K562 (cell line): ENCODE measurements around the gene NFKBIA. TPM values are rescaled to one million over a fixed set of nuclear protein-coding genes. Genes with fewer than 3 reads are reported as not detected.

Source experiments
- ATAC-seq: fragments of 200-7000 bp; cut with Tn5 transposase; 3 replicates; pipeline ENCODE4 v1.9.1; 2020; ENCODE audit warnings: moderate library complexity
- BruUV-seq: library from RNA; stranded (reverse); fragments of 400-500 nt; replicated peaks from 2 replicates; lab custom pipeline; 2021; lab: Mats Ljungman, UMichigan
- CTCF ChIA-PET: fragments of 300-600 bp; formaldehyde crosslinking; extraction: SDS; loops from one replicate; lab custom pipeline; 2021; ENCODE audit warnings: low intra/inter-chr PET ratio; lab: Yijun Ruan, JAX
- POLR2A ChIA-PET: fragments of 300-600, 350-650 bp; sonication (Branson Sonifier 250); formaldehyde crosslinking; extraction: SDS; loops from one replicate; lab custom pipeline; 2021; ENCODE audit warnings: antibody characterized with exemption, inconsistent platforms; lab: Yijun Ruan, JAX
- DNase-seq, 4 experiments: peaks; one replicate each; pipeline versions ENCODE4 v3.0.0 to v3.0.0-alpha.2; 2011 to 2018; ENCODE audit warnings: low spot score in 3 of 4, mixed read lengths in 3 of 4; ENCODE audit errors: extremely low read depth in 1 of 4
- FAIRE-seq: peaks from 2 replicates; lab custom pipeline; 2011; peaks lifted over from hg19 to GRCh38; lab: Jason Lieb, UNC
- H2AFZ ChIP-seq: 2 replicates; pipeline ENCODE4 v1.6.0; 2011; ENCODE audit warnings: low read depth, low read length, control low read depth, inconsistent platforms
- H3K27ac ChIP-seq: fragments of 200-600 bp; 3 replicates; pipeline ENCODE4 v1.8.0; 2011; ENCODE audit warnings: low read depth, mild to moderate bottlenecking, control low read depth, inconsistent platforms, low read length, moderate library complexity, mixed read lengths; ENCODE audit errors: extremely low read depth
- H3K27me3 ChIP-seq, 2 experiments: fragments of 300-600 bp in 1 of 2; 2 replicates in 1 of 2; 3 replicates in 1 of 2; pipeline versions ENCODE4 v1.6.0 to v1.8.0; 2011; ENCODE audit warnings: inconsistent platforms in 2 of 2, low read length in 2 of 2, mild to moderate bottlenecking in 1 of 2, mixed read lengths in 1 of 2, moderate library complexity in 1 of 2; ENCODE audit not compliant: control insufficient read depth in 2 of 2, insufficient read depth in 2 of 2
- H3K36me3 ChIP-seq: fragments of 300-600 bp; 3 replicates; pipeline ENCODE4 v1.8.0; 2011; ENCODE audit warnings: mild to moderate bottlenecking, low read length, inconsistent platforms; ENCODE audit not compliant: control insufficient read depth, insufficient read depth
- H3K4me1 ChIP-seq, 2 experiments: fragments of 200-600 bp in 1 of 2; replicated peaks in 1 of 2; 2 replicates in 1 of 2; 3 replicates in 1 of 2; pipeline versions ENCODE4 v1.5.1 to v1.8.0; 2011; ENCODE audit warnings: inconsistent platforms in 2 of 2, low read length in 2 of 2, mild to moderate bottlenecking in 1 of 2, mixed read lengths in 1 of 2, moderate library complexity in 1 of 2; ENCODE audit not compliant: control insufficient read depth in 2 of 2, insufficient read depth in 2 of 2
- H3K4me2 ChIP-seq: 2 replicates; pipeline ENCODE4 v1.6.1; 2011; ENCODE audit warnings: low read length, control low read depth, inconsistent platforms, mixed read lengths; ENCODE audit not compliant: insufficient read depth
- H3K4me3 ChIP-seq: fragments of 200-600 bp; sonication (generic), shearing (Covaris generic); 2 replicates; pipeline ENCODE4 v1.5.1; 2016; ENCODE audit warnings: control low read depth, inconsistent platforms
- H3K79me2 ChIP-seq: fragments of 200-600 bp; 3 replicates; pipeline ENCODE4 v1.8.0; 2011; ENCODE audit warnings: low read length, inconsistent platforms; ENCODE audit not compliant: control insufficient read depth, insufficient read depth
- H3K9ac ChIP-seq, 2 experiments: 2 replicates each; pipeline versions ENCODE4 v1.6.0 to v1.6.1; 2011; ENCODE audit warnings: low read depth in 2 of 2, low read length in 2 of 2, control low read depth in 1 of 2, inconsistent platforms in 1 of 2, mild to moderate bottlenecking in 1 of 2, mixed read lengths in 1 of 2; ENCODE audit not compliant: insufficient read depth in 1 of 2
- H3K9me1 ChIP-seq: one replicate; pipeline ENCODE4 v1.6.0; 2011; ENCODE audit warnings: inconsistent platforms, mild to moderate bottlenecking, low read length, moderate library complexity; ENCODE audit not compliant: control insufficient read depth, insufficient read depth
- H3K9me3 ChIP-seq: replicated peaks from 2 replicates; pipeline ENCODE4 v1.5.1; 2011; ENCODE audit warnings: low read depth, low read length, inconsistent platforms; ENCODE audit not compliant: control insufficient read depth, insufficient read depth
- H4K20me1 ChIP-seq: replicated peaks from 2 replicates; pipeline ENCODE4 v1.6.1; 2011; ENCODE audit warnings: low read length, inconsistent platforms, mixed read lengths; ENCODE audit not compliant: control insufficient read depth, insufficient read depth
- CBFA2T3 ChIP-seq: fragments of 450-650 bp; IDR thresholded peaks from 2 replicates; pipeline ENCODE4 v1.6.1; 2017
- CREM ChIP-seq: IDR thresholded peaks from 2 replicates; pipeline ENCODE4 v1.6.1; 2014; ENCODE audit warnings: antibody characterized with exemption, low read depth
- KAT8 ChIP-seq: fragments of 450-650 bp; IDR thresholded peaks from 2 replicates; pipeline ENCODE4 v1.6.1; 2016; ENCODE audit warnings: low read depth, mild to moderate bottlenecking
- MAFF ChIP-seq: IDR thresholded peaks from 2 replicates; pipeline ENCODE4 v1.6.1; 2012; ENCODE audit warnings: low read length, improper control_type of control experiment
- RBBP5 ChIP-seq: fragments of 200-600 bp; sonication (generic); IDR thresholded peaks from 2 replicates; pipeline ENCODE4 v1.6.1; 2012; ENCODE audit warnings: borderline replicate concordance, mild to moderate bottlenecking, low read length, control low read depth, inconsistent platforms; ENCODE audit not compliant: insufficient read depth, poor library complexity, severe bottlenecking
- STAT5A ChIP-seq: IDR thresholded peaks from 2 replicates; pipeline ENCODE4 v1.6.1; 2012; ENCODE audit warnings: low read length, inconsistent platforms, borderline replicate concordance
- ZNF347 ChIP-seq: fragments of 450-650 bp; formaldehyde crosslinking; IDR thresholded peaks from 2 replicates; pipeline ENCODE4 v1.4.0; 2020; ENCODE audit warnings: low read depth, mild to moderate bottlenecking, moderate library complexity
- ZNF644 ChIP-seq: fragments of 200-800 bp; sonication (Bioruptor generic); IDR thresholded peaks from 2 replicates; pipeline ENCODE4 v1.6.1; 2016; ENCODE audit warnings: low read depth, missing genetic modification characterization, missing compliant biosample characterization
- ZNF75A ChIP-seq: fragments of 450-650 bp; formaldehyde crosslinking; IDR thresholded peaks from 2 replicates; pipeline ENCODE4 v1.4.0; 2020; ENCODE audit warnings: mild to moderate bottlenecking
- ZNF79 ChIP-seq: fragments of 250-450 bp; sonication (Bioruptor Pico); IDR thresholded peaks from 2 replicates; pipeline ENCODE4 v1.4.0; 2020; ENCODE audit warnings: low read depth, mild to moderate bottlenecking, moderate library complexity
- WGBS: fragments of 100-300 bp; shearing (Covaris generic); methylation state at CpG from one replicate; pipeline ENCODE4 v1.1.6; 2016; ENCODE audit warnings: low coverage, mixed read lengths; ENCODE audit not compliant: insufficient coverage; ENCODE audit errors: missing lambda C conversion rate; 5-methylcytosine and 5-hydroxymethylcytosine counted together
- in situ Hi-C: fragments of 300-500 bp; cut with MboI; formaldehyde crosslinking; loops from 4 replicates; pipeline ENCODE4 v1.15.0; 2018; ENCODE audit warnings: inconsistent platforms, mixed read lengths
- intact Hi-C: fragments of 100-400 bp; cut with micrococcal nuclease; formaldehyde crosslinking; loops from 2 replicates; pipeline ENCODE4 v1.14.2; 2022
- polyA plus RNA-seq, 8 experiments: library from polyadenylated mRNA; depleted of rRNA in 4 of 8; stranded (reverse) in 5 of 8; unstranded in 3 of 8; fragments of >200 nt; fragmentation: Nextera tagmentation in 2 of 8; fragmentation: Illumina TruSeq in 1 of 8; extraction: Ambion mirVana in 2 of 8; extraction: Trizol in 1 of 8; gene quantifications; 2 replicates each; pipeline versions ENCODE4 v1.2.1 to v1.2.3, GENCODE V29; 2011 to 2014; ENCODE audit warnings: inconsistent platforms in 1 of 8, missing spikeins in 1 of 8
- total RNA-seq, 7 experiments: library from RNA; depleted of rRNA in 6 of 7; stranded (reverse); fragments of >200 nt in 6 of 7; fragmentation: Illumina TruSeq in 2 of 7; extraction: Trizol in 2 of 7; gene quantifications; 2 replicates each; pipeline versions ENCODE4 v1.2.1 to v1.2.3, GENCODE V29; 2011 to 2021; ENCODE audit warnings: low replicate concordance in 1 of 7
- TF ChIP-seq, protein P1 (sequence below): fragments of 450-650 bp; IDR thresholded peaks from 2 replicates; pipeline ENCODE4 v1.6.1; 2014; ENCODE audit warnings: low read depth, mild to moderate bottlenecking, moderate library complexity, borderline replicate concordance
- TF ChIP-seq, protein P2 (sequence below), 2 experiments: IDR thresholded peaks; 2 replicates each; pipeline ENCODE4 v1.6.1; 2011; ENCODE audit warnings: borderline replicate concordance in 1 of 2, control low read depth in 1 of 2, low read depth in 1 of 2, low read length in 1 of 2, mild to moderate bottlenecking in 1 of 2, mixed read lengths in 1 of 2, moderate library complexity in 1 of 2; ENCODE audit not compliant: insufficient read depth in 1 of 2, insufficient read length in 1 of 2, poor library complexity in 1 of 2, severe bottlenecking in 1 of 2; ENCODE audit errors: extremely low read depth in 1 of 2
- TF ChIP-seq, protein P3 (sequence below), 2 experiments: fragments of 200-800 bp in 1 of 2; sonication (Bioruptor generic) in 1 of 2; sonication (generic) in 1 of 2; formaldehyde crosslinking in 1 of 2; IDR thresholded peaks in 1 of 2; conservative IDR thresholded peaks in 1 of 2; 2 replicates each; pipeline versions ENCODE4 v1.5.0 to v1.6.1; 2016 to 2020; ENCODE audit warnings: missing compliant biosample characterization in 1 of 2, missing genetic modification characterization in 1 of 2, missing genetic modification reagents in 1 of 2

Gene NFKBIA
- total and polyA plus RNA-seq, 9 of the 15 experiments (the other 6 are each of a cell fraction or from before 2014, with no cell fraction given) = 6.9 to 31.8 (median 18.2) TPM

- TF ChIP-seq STAT5A = no peak
- TF ChIP-seq, protein P1, sequence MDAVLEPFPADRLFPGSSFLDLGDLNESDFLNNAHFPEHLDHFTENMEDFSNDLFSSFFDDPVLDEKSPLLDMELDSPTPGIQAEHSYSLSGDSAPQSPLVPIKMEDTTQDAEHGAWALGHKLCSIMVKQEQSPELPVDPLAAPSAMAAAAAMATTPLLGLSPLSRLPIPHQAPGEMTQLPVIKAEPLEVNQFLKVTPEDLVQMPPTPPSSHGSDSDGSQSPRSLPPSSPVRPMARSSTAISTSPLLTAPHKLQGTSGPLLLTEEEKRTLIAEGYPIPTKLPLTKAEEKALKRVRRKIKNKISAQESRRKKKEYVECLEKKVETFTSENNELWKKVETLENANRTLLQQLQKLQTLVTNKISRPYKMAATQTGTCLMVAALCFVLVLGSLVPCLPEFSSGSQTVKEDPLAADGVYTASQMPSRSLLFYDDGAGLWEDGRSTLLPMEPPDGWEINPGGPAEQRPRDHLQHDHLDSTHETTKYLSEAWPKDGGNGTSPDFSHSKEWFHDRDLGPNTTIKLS = no peak
- TF ChIP-seq, protein P2, sequence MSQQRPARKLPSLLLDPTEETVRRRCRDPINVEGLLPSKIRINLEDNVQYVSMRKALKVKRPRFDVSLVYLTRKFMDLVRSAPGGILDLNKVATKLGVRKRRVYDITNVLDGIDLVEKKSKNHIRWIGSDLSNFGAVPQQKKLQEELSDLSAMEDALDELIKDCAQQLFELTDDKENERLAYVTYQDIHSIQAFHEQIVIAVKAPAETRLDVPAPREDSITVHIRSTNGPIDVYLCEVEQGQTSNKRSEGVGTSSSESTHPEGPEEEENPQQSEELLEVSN (IDR thresholded peaks at IDR 0.05; ENCODE audit: borderline replicate concordance in 1 of 2, extremely low read depth in 1 of 2, insufficient read depth in 1 of 2, insufficient read length in 1 of 2, low read depth in 1 of 2, low read length in 1 of 2, poor library complexity in 1 of 2, severe bottlenecking in 1 of 2) = peak in 1 of 2 experiments; percentile 44
- no peak for TF ChIP-seq ZNF75A (CRISPR knock-in tag)
- TF ChIP-seq ZNF347 (CRISPR knock-in tag) = no peak
- TF ChIP-seq, protein P3, sequence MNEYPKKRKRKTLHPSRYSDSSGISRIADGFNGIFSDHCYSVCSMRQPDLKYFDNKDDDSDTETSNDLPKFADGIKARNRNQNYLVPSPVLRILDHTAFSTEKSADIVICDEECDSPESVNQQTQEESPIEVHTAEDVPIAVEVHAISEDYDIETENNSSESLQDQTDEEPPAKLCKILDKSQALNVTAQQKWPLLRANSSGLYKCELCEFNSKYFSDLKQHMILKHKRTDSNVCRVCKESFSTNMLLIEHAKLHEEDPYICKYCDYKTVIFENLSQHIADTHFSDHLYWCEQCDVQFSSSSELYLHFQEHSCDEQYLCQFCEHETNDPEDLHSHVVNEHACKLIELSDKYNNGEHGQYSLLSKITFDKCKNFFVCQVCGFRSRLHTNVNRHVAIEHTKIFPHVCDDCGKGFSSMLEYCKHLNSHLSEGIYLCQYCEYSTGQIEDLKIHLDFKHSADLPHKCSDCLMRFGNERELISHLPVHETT (CRISPR knock-in tag; conservative IDR thresholded peaks at IDR 0.05 in 1 of 2, IDR thresholded peaks at IDR 0.05 in 1 of 2) = 0 out of 4 replicates have a peak, but pooled peaks of 1 of the 2 experiments have one; percentile 23
- TF ChIP-seq ZNF79 (CRISPR knock-in tag) = no peak
- 0 out of 2 replicates have a peak, but pooled peaks have one; percentile 28 for TF ChIP-seq ZNF644
- 0 out of 2 replicates have a peak, but pooled peaks have one; percentile 4 for TF ChIP-seq CBFA2T3
- TF ChIP-seq RBBP5 = no peak
- TF ChIP-seq CREM = peak; percentile 5; the same call in 1 of the 2 replicates
- no peak for TF ChIP-seq MAFF
- TF ChIP-seq KAT8 = no peak
- H3K27ac ChIP-seq = peak overlapping the region; percentile 12; the same call in 1 of the 3 replicates
- 67% methylated on average over 10 of the region's 15 CpGs for WGBS
- no TSS peak for BruUV-seq
- H3K36me3 ChIP-seq = no peaks in the 10 kb centered on the region
- peak overlapping the region in 1 of 2 experiments; percentile 83; a peak in 2 of 4 replicates for H3K9ac ChIP-seq
- ChIA-PET CTCF (no interaction called here), POLR2A (interaction anchor here (0.6 to 3.3 kb wide), 4 partner anchors 9 to 386 kb away, joined by 4 to 16 read pairs (median 8); no protein-coding TSS in a partner anchor)
- H3K9me3 ChIP-seq = no peaks in the 10 kb centered on the region
- peaks cover 30 to 31% of the 10 kb centered on the region in 2 experiments; a peak in 4 of 5 replicates for H3K4me1 ChIP-seq
- peak; percentile 57 to 84 (median 62) for DNase-seq
- in situ Hi-C loops = no loop called here
- no peaks in the 10 kb centered on the region for H3K27me3 ChIP-seq
- ATAC-seq = peak; percentile 63
- H2AFZ ChIP-seq = peak overlapping the region; percentile 86
- H3K79me2 ChIP-seq = no peaks in the 10 kb centered on the region
- no peaks in the 10 kb centered on the region for H4K20me1 ChIP-seq
- no peak overlapping the region for H3K4me3 ChIP-seq
- FAIRE-seq = peak; percentile 85
- H3K4me2 ChIP-seq = no peak overlapping the region
- intact Hi-C loops = no loop called here
- H3K9me1 ChIP-seq = no peaks in the 10 kb centered on the region
Observed at GRCh38 chr14:35385042-35385839, 19.3 kb downstream of the NFKBIA start.
